ENCODE results near the gene METTL16.

- TF ChIP-seq CTCF (IDR thresholded peaks at IDR 0.05; ENCODE audit: low read length), result no peak
- TF ChIP-seq EZH2 (IDR thresholded peaks at IDR 0.05; ENCODE audit: borderline replicate concordance, low read length), result no peak
These were observed 75.8 kb downstream of the METTL16 start for GRCh38 chr17:2435862-2436261.

Data from OCI-LY1 (cell line).